T-helper 17 cell (primary cell): ENCODE data around the gene CLSTN2. TPM values are rescaled to one million over a fixed set of nuclear protein-coding genes. Genes with fewer than 3 reads are reported as not detected.

ENCODE experiments used
- ATAC-seq: fragments of 150-1000 bp; cut with Tn5 transposase; 2 replicates; pipeline ENCODE4 v1.10.0; 2021; ENCODE audit warnings: mild to moderate bottlenecking, moderate library complexity
- DNase-seq, 3 donors: peaks; one replicate each; pipeline versions ENCODE4 v3.0.0 to v3.0.0-alpha.2; 2020 to 2021
- H3K9me3 ChIP-seq: one replicate; pipeline ENCODE4 v1.7.0; 2013; ENCODE audit warnings: low read length, mild to moderate bottlenecking; ENCODE audit not compliant: control insufficient read depth, poor library complexity, severe bottlenecking
- H3K27ac Mint-ChIP-seq: one replicate; pipeline ENCODE4 v1.8.0; 2022; ENCODE audit warnings: mild to moderate bottlenecking, moderate library complexity, mixed read lengths
- H3K27me3 Mint-ChIP-seq: one replicate; pipeline ENCODE4 v1.8.0; 2022; ENCODE audit warnings: mixed read lengths
- H3K36me3 Mint-ChIP-seq: one replicate; pipeline ENCODE4 v1.8.0; 2022; ENCODE audit warnings: low read depth, mixed read lengths
- H3K4me1 Mint-ChIP-seq: one replicate; pipeline ENCODE4 v1.8.0; 2022; ENCODE audit warnings: mild to moderate bottlenecking, mixed read lengths
- H3K4me3 Mint-ChIP-seq: one replicate; pipeline ENCODE4 v1.8.0; 2022; ENCODE audit warnings: mild to moderate bottlenecking, moderate library complexity, mixed read lengths
- total RNA-seq, 4 donors: library from RNA in 2 of 4; stranded (reverse) in 2 of 4; gene quantifications; one replicate each; pipeline ENCODE4 v1.2.3 and lab custom pipeline; 2022 to 2026

CLSTN2 gene
- total RNA-seq, 2 donors from 2014 or later, result not detected

GRCh38 chr3:140019946-140020345, 85.0 kb downstream of the CLSTN2 start:
- no peak for ATAC-seq
- no peak overlapping the region for H3K27ac Mint-ChIP-seq
- H3K4me3 Mint-ChIP-seq, result no peak overlapping the region
- peaks cover 3% of the 10 kb centered on the region for H3K36me3 Mint-ChIP-seq
- peaks cover 12% of the 10 kb centered on the region for H3K27me3 Mint-ChIP-seq
- no peaks in the 10 kb centered on the region for H3K9me3 ChIP-seq
- DNase-seq, result no peak
- no peaks in the 10 kb centered on the region for H3K4me1 Mint-ChIP-seq

GRCh38 chr3:140020541-140020940, 85.6 kb downstream of the CLSTN2 start:
- Mint-ChIP-seq H3K27ac (no peak overlapping the region), H3K36me3 (peaks cover 3% of the 10 kb centered on the region), H3K4me1 (no peaks in the 10 kb centered on the region), H3K4me3 (no peak overlapping the region), H3K27me3 (peaks cover 12% of the 10 kb centered on the region)
- no peak for DNase-seq
- no peaks in the 10 kb centered on the region for H3K9me3 ChIP-seq
- ATAC-seq, result no peak

- ATAC-seq, result no peak
- H3K9me3 ChIP-seq, result no peaks in the 10 kb centered on the region
- no peak overlapping the region for H3K27ac Mint-ChIP-seq
Observed at GRCh38 chr3:140021269-140021668, 86.3 kb downstream of the CLSTN2 start.

GRCh38 chr3:140022066-140022770, 87.2 kb downstream of the CLSTN2 start:
- Mint-ChIP-seq H3K36me3 (peaks cover 3% of the 10 kb centered on the region), H3K4me1 (no peaks in the 10 kb centered on the region), H3K27me3 (peaks cover 12% of the 10 kb centered on the region), H3K27ac (no peak overlapping the region), H3K4me3 (no peak overlapping the region)
- H3K9me3 ChIP-seq, result no peaks in the 10 kb centered on the region
- no peak for DNase-seq
- ATAC-seq, result no peak

More at GRCh38 chr3:140021269-140021668, 86.3 kb downstream of the CLSTN2 start:
- Mint-ChIP-seq H3K4me3 (no peak overlapping the region), H3K27me3 (peaks cover 12% of the 10 kb centered on the region), H3K36me3 (peaks cover 3% of the 10 kb centered on the region), H3K4me1 (no peaks in the 10 kb centered on the region)
- no peak for DNase-seq

- no peak for ATAC-seq
- no peak for DNase-seq
- Mint-ChIP-seq H3K27me3 (peaks cover 12% of the 10 kb centered on the region), H3K36me3 (peaks cover 3% of the 10 kb centered on the region), H3K4me3 (no peak overlapping the region), H3K27ac (no peak overlapping the region), H3K4me1 (no peaks in the 10 kb centered on the region)
- no peaks in the 10 kb centered on the region for H3K9me3 ChIP-seq
Observed at GRCh38 chr3:140023616-140024530, 88.9 kb downstream of the CLSTN2 start.

- DNase-seq (no peak), ATAC-seq (no peak)
- no peak overlapping the region for H3K4me3 Mint-ChIP-seq
- no peaks in the 10 kb centered on the region for H3K36me3 Mint-ChIP-seq
- no peak overlapping the region for H3K27ac Mint-ChIP-seq
- no peaks in the 10 kb centered on the region for H3K9me3 ChIP-seq
- H3K4me1 Mint-ChIP-seq, result no peaks in the 10 kb centered on the region
- no peaks in the 10 kb centered on the region for H3K27me3 Mint-ChIP-seq
Observed at GRCh38 chr3:140031170-140031569, 96.2 kb downstream of the CLSTN2 start.

- Mint-ChIP-seq H3K36me3 (no peaks in the 10 kb centered on the region), H3K4me3 (no peak overlapping the region), H3K4me1 (no peaks in the 10 kb centered on the region), H3K27me3 (no peaks in the 10 kb centered on the region), H3K27ac (no peak overlapping the region)
- no peaks in the 10 kb centered on the region for H3K9me3 ChIP-seq
- ATAC-seq (no peak), DNase-seq (no peak)
Observed at GRCh38 chr3:140034058-140034457, 99.1 kb downstream of the CLSTN2 start.

- Mint-ChIP-seq H3K27me3 (no peaks in the 10 kb centered on the region), H3K36me3 (no peaks in the 10 kb centered on the region), H3K27ac (no peak overlapping the region), H3K4me3 (no peak overlapping the region), H3K4me1 (no peaks in the 10 kb centered on the region)
- ATAC-seq (no peak), DNase-seq (no peak)
- H3K9me3 ChIP-seq, result no peaks in the 10 kb centered on the region
Observed at GRCh38 chr3:140035871-140036270, 100.9 kb downstream of the CLSTN2 start.

GRCh38 chr3:140050396-140050795, 115.4 kb downstream of the CLSTN2 start:
- Mint-ChIP-seq H3K27ac (no peak overlapping the region), H3K4me3 (no peak overlapping the region), H3K36me3 (no peaks in the 10 kb centered on the region), H3K4me1 (no peaks in the 10 kb centered on the region), H3K27me3 (peaks cover 14% of the 10 kb centered on the region)
- ATAC-seq (no peak), DNase-seq (no peak)
- no peaks in the 10 kb centered on the region for H3K9me3 ChIP-seq

- H3K36me3 Mint-ChIP-seq, result no peaks in the 10 kb centered on the region
- H3K27me3 Mint-ChIP-seq, result peaks cover 14% of the 10 kb centered on the region
- no peak overlapping the region for H3K4me3 Mint-ChIP-seq
- no peak for DNase-seq
- H3K4me1 Mint-ChIP-seq, result no peaks in the 10 kb centered on the region
- ATAC-seq, result no peak
- no peak overlapping the region for H3K27ac Mint-ChIP-seq
- H3K9me3 ChIP-seq, result no peaks in the 10 kb centered on the region
Observed at GRCh38 chr3:140051019-140051957, 116.3 kb downstream of the CLSTN2 start.

GRCh38 chr3:140052771-140053702, 118.1 kb downstream of the CLSTN2 start:
- Mint-ChIP-seq H3K4me1 (no peaks in the 10 kb centered on the region), H3K27me3 (peaks cover 14% of the 10 kb centered on the region), H3K4me3 (no peak overlapping the region), H3K36me3 (no peaks in the 10 kb centered on the region), H3K27ac (no peak overlapping the region)
- DNase-seq, result no peak
- ATAC-seq, result no peak
- no peaks in the 10 kb centered on the region for H3K9me3 ChIP-seq

GRCh38 chr3:140053794-140054193, 118.8 kb downstream of the CLSTN2 start:
- no peaks in the 10 kb centered on the region for H3K36me3 Mint-ChIP-seq
- no peaks in the 10 kb centered on the region for H3K4me1 Mint-ChIP-seq
- no peak overlapping the region for H3K4me3 Mint-ChIP-seq
- no peak for DNase-seq
- peaks cover 14% of the 10 kb centered on the region for H3K27me3 Mint-ChIP-seq
- no peaks in the 10 kb centered on the region for H3K9me3 ChIP-seq
- ATAC-seq, result no peak
- no peak overlapping the region for H3K27ac Mint-ChIP-seq
